MCF 10A (cell line): ENCODE data around the gene CACNG4. TPM values are rescaled to one million over a fixed set of nuclear protein-coding genes. Genes with fewer than 3 reads are reported as not detected.
A peak's percentile ranks its signal among the peaks of the same experiment; 100 is the strongest.

Experiments
- BruUV-seq: library from RNA; stranded (reverse); fragments of 400-500 nt; replicated peaks from 2 replicates; lab custom pipeline; 2021; lab: Mats Ljungman, UMichigan
- CTCF ChIA-PET: fragments of 300-600 bp; sonication (Branson Sonifier 250); formaldehyde crosslinking; extraction: SDS; loops from one replicate; lab custom pipeline; 2021; ENCODE audit warnings: antibody characterized with exemption, inconsistent platforms; lab: Yijun Ruan, JAX
- POLR2A ChIA-PET: fragments of 300-600, 350-650 bp; sonication (Branson Sonifier 250); formaldehyde crosslinking; extraction: SDS; loops from one replicate; lab custom pipeline; 2020; ENCODE audit warnings: antibody characterized with exemption, inconsistent platforms; lab: Yijun Ruan, JAX
- DNase-seq: peaks from one replicate; pipeline ENCODE4 v3.0.0-alpha.2; 2018; ENCODE audit not compliant: unreplicated experiment
- H3K27ac Mint-ChIP-seq: one replicate; pipeline ENCODE4 v1.8.0; 2022; ENCODE audit warnings: mild to moderate bottlenecking, low read depth, mixed read lengths; ENCODE audit not compliant: unreplicated experiment
- H3K27me3 Mint-ChIP-seq: one replicate; pipeline ENCODE4 v1.8.0; 2022; ENCODE audit warnings: mixed read lengths; ENCODE audit not compliant: insufficient read depth, unreplicated experiment
- H3K36me3 Mint-ChIP-seq: one replicate; pipeline ENCODE4 v1.8.0; 2022; ENCODE audit warnings: mild to moderate bottlenecking, moderate library complexity, mixed read lengths; ENCODE audit not compliant: insufficient read depth, unreplicated experiment
- H3K4me1 Mint-ChIP-seq: one replicate; pipeline ENCODE4 v1.8.0; 2022; ENCODE audit warnings: mixed read lengths; ENCODE audit not compliant: insufficient read depth, unreplicated experiment
- H3K4me3 Mint-ChIP-seq: one replicate; pipeline ENCODE4 v1.8.0; 2022; ENCODE audit warnings: mild to moderate bottlenecking, moderate library complexity, mixed read lengths; ENCODE audit not compliant: unreplicated experiment
- H3K9me3 Mint-ChIP-seq: one replicate; pipeline ENCODE4 v1.8.0; 2022; ENCODE audit warnings: mixed read lengths; ENCODE audit not compliant: unreplicated experiment
- intact Hi-C: fragments of 100-400 bp; cut with micrococcal nuclease; formaldehyde crosslinking; loops from 2 replicates; pipeline ENCODE4 v1.14.1; 2022
- total RNA-seq: library from RNA; stranded (reverse); gene quantifications from 2 replicates; pipeline ENCODE4 v1.2.3, GENCODE V29; 2022
- TF ChIP-seq, protein P1 (sequence below): fragments of 200-600 bp; IDR thresholded peaks from one replicate; pipeline ENCODE4 v1.8.0; 2022; ENCODE audit warnings: antibody characterized with exemption, mild to moderate bottlenecking; ENCODE audit not compliant: unreplicated experiment

The CACNG4 gene
- total RNA-seq, 1 experiment from 2014 or later, result not detected

DNA sequence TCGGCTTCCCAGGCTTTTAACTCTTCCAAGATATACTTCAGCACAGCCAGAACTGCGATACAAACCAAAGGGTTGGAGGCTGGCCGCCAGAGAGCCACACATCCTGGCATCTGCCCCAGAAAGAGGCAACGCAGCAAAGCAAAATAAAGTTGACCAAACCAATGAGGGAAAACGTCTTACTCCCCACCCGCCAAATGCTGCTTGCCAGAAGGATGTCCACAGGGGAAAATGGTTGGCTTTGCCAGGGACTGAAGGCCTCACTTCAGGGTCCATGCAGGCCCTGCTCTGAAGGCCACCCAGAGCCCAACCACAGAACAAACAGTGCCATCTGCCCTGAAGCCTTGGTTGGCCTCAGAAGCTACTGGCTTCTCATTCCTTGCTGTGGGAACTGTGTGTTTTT is 94.9 kb downstream of the CACNG4 start:
- no peaks in the 10 kb centered on the region for H3K4me1 Mint-ChIP-seq
- ChIA-PET POLR2A (no interaction called here), CTCF (no interaction called here)
- DNase-seq, result no peak
- peaks cover 4% of the 10 kb centered on the region for H3K36me3 Mint-ChIP-seq
- TF ChIP-seq, protein P1, sequence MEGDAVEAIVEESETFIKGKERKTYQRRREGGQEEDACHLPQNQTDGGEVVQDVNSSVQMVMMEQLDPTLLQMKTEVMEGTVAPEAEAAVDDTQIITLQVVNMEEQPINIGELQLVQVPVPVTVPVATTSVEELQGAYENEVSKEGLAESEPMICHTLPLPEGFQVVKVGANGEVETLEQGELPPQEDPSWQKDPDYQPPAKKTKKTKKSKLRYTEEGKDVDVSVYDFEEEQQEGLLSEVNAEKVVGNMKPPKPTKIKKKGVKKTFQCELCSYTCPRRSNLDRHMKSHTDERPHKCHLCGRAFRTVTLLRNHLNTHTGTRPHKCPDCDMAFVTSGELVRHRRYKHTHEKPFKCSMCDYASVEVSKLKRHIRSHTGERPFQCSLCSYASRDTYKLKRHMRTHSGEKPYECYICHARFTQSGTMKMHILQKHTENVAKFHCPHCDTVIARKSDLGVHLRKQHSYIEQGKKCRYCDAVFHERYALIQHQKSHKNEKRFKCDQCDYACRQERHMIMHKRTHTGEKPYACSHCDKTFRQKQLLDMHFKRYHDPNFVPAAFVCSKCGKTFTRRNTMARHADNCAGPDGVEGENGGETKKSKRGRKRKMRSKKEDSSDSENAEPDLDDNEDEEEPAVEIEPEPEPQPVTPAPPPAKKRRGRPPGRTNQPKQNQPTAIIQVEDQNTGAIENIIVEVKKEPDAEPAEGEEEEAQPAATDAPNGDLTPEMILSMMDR, result no peak
- H3K27me3 Mint-ChIP-seq, result no peaks in the 10 kb centered on the region
- no peak overlapping the region for H3K4me3 Mint-ChIP-seq
- intact Hi-C loops, result no loop called here
- no TSS peak for BruUV-seq
- peaks cover 5% of the 10 kb centered on the region for H3K9me3 Mint-ChIP-seq
- H3K27ac Mint-ChIP-seq, result no peak overlapping the region

DNA sequence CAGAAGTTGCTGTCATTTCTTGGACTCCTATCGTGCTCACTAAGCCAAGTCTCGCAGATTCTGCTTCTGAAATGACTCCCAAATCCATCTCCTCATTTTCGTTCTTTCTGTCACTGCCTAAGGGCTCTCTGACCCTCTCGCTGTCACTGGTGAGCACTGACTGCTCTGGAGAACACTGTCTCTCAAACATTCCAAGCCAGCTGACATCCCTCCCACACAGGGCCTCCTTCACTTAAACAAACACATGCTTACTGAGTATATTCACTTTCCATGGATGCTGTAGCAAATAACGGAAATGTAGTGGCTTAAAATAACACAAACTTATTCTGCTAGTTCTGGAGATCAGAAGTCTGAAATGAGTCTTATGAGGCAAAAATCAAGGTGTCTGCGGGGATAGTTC is 98.6 kb downstream of the CACNG4 start:
- Mint-ChIP-seq H3K36me3 (peaks cover 19% of the 10 kb centered on the region), H3K4me1 (no peaks in the 10 kb centered on the region), H3K27ac (no peak overlapping the region), H3K27me3 (no peaks in the 10 kb centered on the region), H3K4me3 (no peak overlapping the region), H3K9me3 (peaks cover 5% of the 10 kb centered on the region)
- TF ChIP-seq, protein P1, result no peak
- no TSS peak for BruUV-seq
- DNase-seq, result no peak
- ChIA-PET CTCF (interaction anchor here (0.6 kb wide), 1 partner anchor 132 kb away, joined by 3 read pairs; no protein-coding TSS in a partner anchor), POLR2A (no interaction called here)
- intact Hi-C loops, result no loop called here

DNA sequence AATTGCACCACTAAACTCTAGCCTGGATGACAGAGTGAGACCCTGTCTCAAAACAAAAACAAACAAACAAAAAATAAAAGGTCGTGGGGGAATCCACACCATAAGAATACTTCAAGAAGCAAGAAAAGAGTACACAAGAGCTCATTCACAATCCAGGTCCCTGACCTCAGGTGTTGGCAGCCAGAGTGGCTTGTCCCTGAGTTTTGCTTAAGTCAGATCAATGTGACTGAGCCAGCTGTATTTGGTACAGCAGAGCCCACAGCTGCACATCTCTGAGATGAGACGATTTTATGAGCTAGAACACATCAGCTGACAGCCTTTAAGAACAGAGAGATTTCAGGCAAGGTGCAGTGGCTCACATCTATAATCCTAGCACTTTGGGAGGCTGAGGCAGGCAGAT is 102.2 kb downstream of the CACNG4 start:
- BruUV-seq, result no TSS peak
- H3K27ac Mint-ChIP-seq, result no peak overlapping the region
- no peaks in the 10 kb centered on the region for H3K27me3 Mint-ChIP-seq

DNA sequence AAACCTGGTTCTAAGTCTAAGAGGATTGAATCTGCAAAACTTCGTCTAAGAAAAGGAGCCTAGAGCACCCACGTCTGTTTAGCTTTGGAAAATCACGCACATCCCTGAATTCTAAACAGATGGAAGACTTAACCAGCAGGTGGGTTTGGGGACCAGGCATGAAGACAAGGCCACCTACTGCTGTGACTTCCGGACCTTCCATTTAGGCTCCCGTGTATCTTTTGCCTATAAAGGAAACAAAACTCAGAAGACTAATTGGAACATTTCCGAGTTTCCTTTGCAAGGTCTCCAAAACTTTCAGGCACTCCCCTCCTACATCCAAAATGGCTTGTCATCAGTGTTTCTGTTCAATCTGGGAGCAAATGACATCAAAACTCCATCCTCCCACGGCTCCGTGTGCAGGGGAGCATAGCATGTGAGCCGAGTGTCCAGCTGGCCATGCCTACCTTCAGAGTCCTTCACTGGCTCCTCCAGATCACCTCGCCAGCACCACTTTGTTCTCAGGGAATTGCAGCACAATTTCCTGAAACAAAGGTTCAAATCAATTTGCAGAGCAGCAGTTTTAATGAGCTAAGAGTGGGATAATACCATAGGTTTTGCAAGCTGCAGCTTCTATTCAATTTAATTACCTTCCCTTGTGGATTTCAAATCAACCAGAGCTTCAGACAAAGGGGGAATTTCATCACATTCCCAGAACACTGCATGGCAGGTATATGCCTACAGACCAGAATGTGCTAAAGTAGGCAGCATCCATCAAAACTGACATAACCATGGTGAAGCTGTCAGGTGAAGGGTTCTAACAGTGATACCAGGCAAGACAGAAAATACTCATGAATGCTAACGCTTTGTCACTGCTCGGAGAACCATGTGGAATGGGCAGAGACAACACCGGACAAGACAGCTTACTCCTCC is 103.3 kb downstream of the CACNG4 start:
- no peak for DNase-seq
- ChIA-PET CTCF (interaction anchor here (0.8 to 0.9 kb wide), 2 partner anchors 24 to 892 kb away, joined by 3 read pairs; no protein-coding TSS in a partner anchor), POLR2A (interaction anchor here (0.6 to 1.6 kb wide), 5 partner anchors 8 to 1161 kb away, joined by 3 to 8 read pairs (median 3); no protein-coding TSS in a partner anchor)
- no peak overlapping the region for H3K4me3 Mint-ChIP-seq
- no peak overlapping the region for H3K27ac Mint-ChIP-seq
- intact Hi-C loops, result no loop called here
- H3K27me3 Mint-ChIP-seq, result no peaks in the 10 kb centered on the region
- BruUV-seq, result TSS peak; percentile 8
- H3K36me3 Mint-ChIP-seq, result peaks cover 28% of the 10 kb centered on the region
- H3K9me3 Mint-ChIP-seq, result peaks cover 5% of the 10 kb centered on the region
- H3K4me1 Mint-ChIP-seq, result no peaks in the 10 kb centered on the region
- TF ChIP-seq, protein P1, result no peak

More for the DNA sequence above, 102.2 kb downstream of the CACNG4 start:
- intact Hi-C loops, result no loop called here
- ChIA-PET CTCF (no interaction called here), POLR2A (interaction anchor here (1.6 kb wide), 1 partner anchor 9 kb away, joined by 8 read pairs; no protein-coding TSS in a partner anchor)
- DNase-seq, result no peak
- peaks cover 30% of the 10 kb centered on the region for H3K36me3 Mint-ChIP-seq
- peaks cover 5% of the 10 kb centered on the region for H3K9me3 Mint-ChIP-seq
- H3K4me1 Mint-ChIP-seq, result no peaks in the 10 kb centered on the region
- TF ChIP-seq, protein P1, result no peak
- H3K4me3 Mint-ChIP-seq, result no peak overlapping the region
